Transverse colon (tissue), 4 donors: ENCODE results near the gene CTTN. TPM values are rescaled to one million over a fixed set of nuclear protein-coding genes. Genes with fewer than 3 reads are reported as not detected.

ENCODE experiments used
- DNase-seq: peaks from one replicate; pipeline ENCODE4 v3.0.0-alpha.2; 2019
- H3K27ac ChIP-seq, 4 donors: fragments of 200-600 bp; sonication (generic); 2 replicates each; pipeline ENCODE4 v1.5.1; 2016 to 2018; ENCODE audit warnings: inconsistent platforms in 4 of 4
- H3K27me3 ChIP-seq: fragments of 200-600 bp; sonication (generic); 2 replicates; pipeline ENCODE4 v1.5.1; 2017; ENCODE audit warnings: inconsistent platforms
- H3K36me3 ChIP-seq, 4 donors: fragments of 200-600 bp; sonication (generic); 2 replicates each; pipeline ENCODE4 v1.5.1; 2017 to 2019; ENCODE audit warnings: inconsistent platforms in 4 of 4
- H3K4me1 ChIP-seq, 4 donors: fragments of 200-600 bp; sonication (generic); 2 replicates each; pipeline ENCODE4 v1.5.1; 2017 to 2020; ENCODE audit warnings: inconsistent platforms in 4 of 4
- H3K4me3 ChIP-seq, 4 donors: fragments of 200-600 bp; sonication (generic); 1 replicate in 1 of 4; 2 replicates in 3 of 4; pipeline versions ENCODE4 v1.5.1 to v1.6.1; 2017 to 2019; ENCODE audit warnings: inconsistent platforms in 4 of 4
- H3K9me3 ChIP-seq, 2 donors: fragments of 200-600 bp; sonication (generic); 2 replicates each; pipeline ENCODE4 v1.5.1; 2017 to 2019; ENCODE audit warnings: inconsistent platforms in 2 of 2
- EP300 ChIP-seq: sonication (generic); formaldehyde crosslinking; IDR thresholded peaks from one replicate; pipeline ENCODE4 v1.6.1; 2017; ENCODE audit warnings: antibody characterized with exemption, low read depth
- POLR2A ChIP-seq: fragments of 450-650 bp; IDR thresholded peaks from one replicate; pipeline ENCODE4 v1.6.1; 2016; ENCODE audit warnings: antibody characterized with exemption, mild to moderate bottlenecking, moderate library complexity
- POLR2AphosphoS5 ChIP-seq, 3 donors: sonication (generic); formaldehyde crosslinking; IDR thresholded peaks; one replicate each; pipeline ENCODE4 v1.6.1; 2016; ENCODE audit warnings: antibody characterized with exemption in 3 of 3
- WGBS, 2 donors: methylation state at CpG; one replicate each; pipeline ENCODE4 v1.1.5; 2018; ENCODE audit warnings: low coverage in 1 of 2; 5-methylcytosine and 5-hydroxymethylcytosine counted together
- in situ Hi-C, 4 donors: fragments of 200-750 bp; cut with MboI; loops; one replicate each; pipeline versions ENCODE4 v1.15.0 to v1.15.1; 2017; ENCODE audit warnings: low sequenced_read_pairs in 3 of 4, low pct_ligation_motif_present in 1 of 4, low pct_unique_long_range_greater_than_20kb in 1 of 4
- intact Hi-C: fragments of 100-400 bp; cut with DNase I; formaldehyde crosslinking; loops from one replicate; pipeline ENCODE4 v1.15.1; 2023; ENCODE audit warnings: low total_unique reads
- total RNA-seq, 4 donors: library from RNA; depleted of rRNA; stranded (reverse); fragments of >200 nt; gene quantifications; one replicate each; pipeline ENCODE4 v1.1.0, GENCODE V29; 2016
- TF ChIP-seq, protein P1 (sequence below), 5 experiments: fragments of 200-600 bp in 3 of 5; fragments of 450-650 bp in 2 of 5; sonication (generic) in 3 of 5; IDR thresholded peaks; 1 replicate in 2 of 5; 2 replicates in 3 of 5; pipeline ENCODE4 v1.5.1; 2016 to 2017; ENCODE audit warnings: antibody characterized with exemption in 5 of 5, inconsistent platforms in 3 of 5, mild to moderate bottlenecking in 2 of 5, moderate library complexity in 1 of 5

The CTTN gene
- total RNA-seq, 4 donors from 2014 or later: 203 to 449 (median 365) TPM

- intact Hi-C loops (no loop called here), in situ Hi-C loops (no loop called here)
- H3K9me3 ChIP-seq: no peaks in the 10 kb centered on the region
- no peak for DNase-seq
- 92 to 95% methylated on average over 14 to 17 of the region's 17 CpGs for whole genome bisulfite sequencing, 2 donors
- no peaks in the 10 kb centered on the region for H3K27me3 ChIP-seq
- no peaks in the 10 kb centered on the region for H3K4me1 ChIP-seq
- peaks cover 0 to 65% (median 25%) of the 10 kb centered on the region in 4 donors for H3K36me3 ChIP-seq
- TF ChIP-seq POLR2AphosphoS5 (IDR thresholded peaks at IDR 0.05) (no peak), POLR2A (no peak), EP300 (no peak)
- TF ChIP-seq, protein P1, sequence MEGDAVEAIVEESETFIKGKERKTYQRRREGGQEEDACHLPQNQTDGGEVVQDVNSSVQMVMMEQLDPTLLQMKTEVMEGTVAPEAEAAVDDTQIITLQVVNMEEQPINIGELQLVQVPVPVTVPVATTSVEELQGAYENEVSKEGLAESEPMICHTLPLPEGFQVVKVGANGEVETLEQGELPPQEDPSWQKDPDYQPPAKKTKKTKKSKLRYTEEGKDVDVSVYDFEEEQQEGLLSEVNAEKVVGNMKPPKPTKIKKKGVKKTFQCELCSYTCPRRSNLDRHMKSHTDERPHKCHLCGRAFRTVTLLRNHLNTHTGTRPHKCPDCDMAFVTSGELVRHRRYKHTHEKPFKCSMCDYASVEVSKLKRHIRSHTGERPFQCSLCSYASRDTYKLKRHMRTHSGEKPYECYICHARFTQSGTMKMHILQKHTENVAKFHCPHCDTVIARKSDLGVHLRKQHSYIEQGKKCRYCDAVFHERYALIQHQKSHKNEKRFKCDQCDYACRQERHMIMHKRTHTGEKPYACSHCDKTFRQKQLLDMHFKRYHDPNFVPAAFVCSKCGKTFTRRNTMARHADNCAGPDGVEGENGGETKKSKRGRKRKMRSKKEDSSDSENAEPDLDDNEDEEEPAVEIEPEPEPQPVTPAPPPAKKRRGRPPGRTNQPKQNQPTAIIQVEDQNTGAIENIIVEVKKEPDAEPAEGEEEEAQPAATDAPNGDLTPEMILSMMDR (IDR thresholded peaks at IDR 0.05): no peak
- H3K4me3 ChIP-seq: no peak overlapping the region
- H3K27ac ChIP-seq: no peak overlapping the region
These were observed 21.1 kb downstream of the CTTN start for GRCh38 chr11:70419307-70420007.

DNA sequence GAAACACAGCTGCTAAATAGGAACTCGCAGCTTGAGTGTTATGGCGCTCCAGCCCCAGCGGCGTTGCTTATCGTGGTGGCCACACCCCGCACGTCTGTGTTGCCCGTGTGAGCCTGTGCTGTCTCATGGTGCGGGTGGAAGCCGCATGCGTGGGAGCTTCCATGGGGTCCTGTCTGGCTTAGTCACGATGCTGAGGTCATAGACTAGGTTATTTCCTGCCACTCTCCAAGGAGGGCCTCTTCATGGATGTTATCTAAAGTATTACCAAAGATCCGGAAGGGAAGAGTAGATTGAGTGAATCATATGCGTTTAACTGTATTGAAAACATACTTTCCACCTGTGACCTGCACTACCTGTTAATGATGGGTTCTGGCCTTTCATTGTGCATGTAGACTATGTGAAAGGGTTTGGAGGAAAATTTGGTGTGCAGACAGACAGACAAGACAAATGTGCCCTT is 21.7 kb downstream of the CTTN start:
- H3K27ac ChIP-seq: no peak overlapping the region
- WGBS, 2 donors: 92 to 96% methylated on average over 5 to 14 of the region's 14 CpGs
- H3K27me3 ChIP-seq: no peaks in the 10 kb centered on the region
- H3K36me3 ChIP-seq: peaks cover 0 to 62% (median 22%) of the 10 kb centered on the region in 4 donors
- no peaks in the 10 kb centered on the region for H3K4me1 ChIP-seq
- in situ Hi-C loops: no loop called here
- H3K4me3 ChIP-seq: no peak overlapping the region
- intact Hi-C loops: no loop called here
- TF ChIP-seq EP300 (no peak), POLR2A (no peak), POLR2AphosphoS5 (IDR thresholded peaks at IDR 0.05) (no peak)
- TF ChIP-seq, protein P1 (IDR thresholded peaks at IDR 0.05): no peak
- no peaks in the 10 kb centered on the region for H3K9me3 ChIP-seq
- no peak for DNase-seq

DNA sequence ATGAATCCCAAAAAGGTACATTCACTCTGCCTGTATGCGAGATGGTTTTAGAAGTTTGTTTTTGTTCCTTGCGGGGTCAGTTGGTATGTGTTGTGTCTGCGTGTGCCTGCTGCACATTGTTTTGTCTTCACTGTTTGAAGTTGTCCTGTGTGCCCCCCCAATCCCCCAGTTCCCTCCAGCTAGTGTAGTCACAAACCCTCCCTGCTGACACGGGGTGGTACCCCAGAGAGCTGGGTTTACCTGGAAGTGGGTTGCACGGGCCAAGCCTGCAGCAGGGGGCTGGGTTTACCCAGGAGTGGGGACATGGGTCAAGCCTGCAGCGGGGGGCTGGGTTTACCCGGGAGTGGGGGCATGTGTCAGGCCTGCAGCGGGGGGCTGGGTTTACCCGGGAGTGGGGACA is 22.2 kb downstream of the CTTN start:
- DNase-seq: no peak
- Histone ChIP-seq H3K27ac (no peak overlapping the region), H3K27me3 (no peaks in the 10 kb centered on the region), H3K4me3 (no peak overlapping the region), H3K9me3 (no peaks in the 10 kb centered on the region), H3K36me3 (peaks cover 0 to 63% (median 22%) of the 10 kb centered on the region in 4 donors), H3K4me1 (no peaks in the 10 kb centered on the region)
- 91 to 100% methylated on average over 2 to 9 of the region's 9 CpGs for WGBS, 2 donors
- TF ChIP-seq EP300 (no peak), POLR2AphosphoS5 (IDR thresholded peaks at IDR 0.05) (no peak), POLR2A (no peak)
- TF ChIP-seq, protein P1 (IDR thresholded peaks at IDR 0.05): no peak
- in situ Hi-C loops: no loop called here
- intact Hi-C loops: no loop called here

DNA sequence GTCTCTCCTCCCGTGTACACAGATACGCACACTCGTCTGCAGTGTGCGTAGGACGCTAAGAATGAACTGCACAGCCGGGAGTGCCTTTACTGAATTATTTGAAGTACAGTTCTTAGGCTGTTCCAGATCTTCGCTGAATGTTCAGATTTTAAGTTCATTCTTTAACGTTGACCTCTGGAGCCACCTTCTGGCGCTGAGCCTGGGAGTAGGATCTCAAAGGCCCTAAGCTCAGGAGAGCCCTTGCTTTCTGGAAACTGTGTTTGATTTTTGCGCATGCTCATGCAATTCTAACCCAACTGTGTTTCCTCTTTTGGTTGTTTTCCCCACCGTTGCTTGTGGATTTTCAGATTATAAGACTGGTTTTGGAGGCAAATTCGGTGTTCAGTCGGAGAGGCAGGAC is 22.8 kb downstream of the CTTN start:
- Histone ChIP-seq H3K9me3 (no peaks in the 10 kb centered on the region), H3K27me3 (no peaks in the 10 kb centered on the region), H3K4me3 (no peak overlapping the region), H3K27ac (no peak overlapping the region), H3K36me3 (peaks cover 0 to 60% (median 21%) of the 10 kb centered on the region in 4 donors), H3K4me1 (no peaks in the 10 kb centered on the region)
- WGBS, 2 donors: 77 to 84% methylated on average over 4 to 13 of the region's 13 CpGs
- no peak for DNase-seq
- in situ Hi-C loops (no loop called here), intact Hi-C loops (no loop called here)
- no peak for TF ChIP-seq POLR2AphosphoS5 (IDR thresholded peaks at IDR 0.05)
- TF ChIP-seq, protein P1 (IDR thresholded peaks at IDR 0.05): no peak
- TF ChIP-seq POLR2A: no peak
- TF ChIP-seq EP300: no peak
